GM19025 (cell line): ENCODE measurements around the gene R3HDM4.
"Not testable (repeated sequence)": the region's sequence is repeated elsewhere in the genome, so short reads cannot be mapped to it uniquely, and the experiment has no call there.

Experiments used
- ATAC-seq: cut with Tn5 transposase; IDR thresholded peaks from one replicate; pipeline ENCODE4 v1.9.1; 2021; ENCODE audit warnings: mild to moderate bottlenecking, low read depth, moderate library complexity; ENCODE audit not compliant: unreplicated experiment

R3HDM4 gene

DNA sequence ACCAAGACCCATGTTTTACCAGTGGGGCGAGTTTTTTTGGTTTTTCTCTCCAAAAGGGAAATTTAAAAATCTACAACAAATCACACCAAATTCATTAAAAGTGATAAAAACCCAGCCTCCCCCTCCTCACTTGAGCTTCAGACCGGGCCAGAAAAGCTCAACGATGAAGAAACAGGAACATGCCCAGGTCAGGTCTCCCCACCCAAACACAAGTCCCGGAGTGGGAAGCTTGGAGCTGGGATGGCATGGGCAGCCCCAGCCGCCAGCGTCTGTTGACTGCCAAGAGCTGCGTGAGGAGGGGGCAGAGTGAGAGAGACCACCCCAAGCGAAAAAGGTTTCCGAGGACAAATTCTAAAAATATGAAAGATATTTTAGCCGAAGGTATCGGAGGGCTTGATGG, 16.0 kb downstream of the R3HDM4 start:
- no peak for ATAC-seq

DNA sequence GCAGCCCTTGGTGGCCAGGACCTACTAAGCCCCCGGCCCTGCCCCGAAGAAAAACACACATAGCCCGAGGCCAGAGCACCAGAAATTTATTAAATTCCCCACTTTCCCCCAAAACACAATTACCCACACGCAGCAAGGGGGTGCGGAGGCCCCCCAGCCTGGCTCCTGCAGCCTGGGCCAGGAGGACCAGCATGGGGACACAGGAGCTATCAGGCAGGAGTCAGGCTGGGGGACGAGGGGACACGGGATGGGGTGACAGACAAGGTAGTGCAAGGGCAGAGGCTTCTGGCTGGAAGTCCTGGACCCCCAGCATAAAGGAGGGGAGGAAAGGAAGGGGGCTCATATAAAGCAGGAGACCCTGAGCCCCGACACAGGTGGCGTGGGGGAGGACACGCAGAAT, 16.6 kb downstream of the R3HDM4 start:
- no peak for ATAC-seq

DNA sequence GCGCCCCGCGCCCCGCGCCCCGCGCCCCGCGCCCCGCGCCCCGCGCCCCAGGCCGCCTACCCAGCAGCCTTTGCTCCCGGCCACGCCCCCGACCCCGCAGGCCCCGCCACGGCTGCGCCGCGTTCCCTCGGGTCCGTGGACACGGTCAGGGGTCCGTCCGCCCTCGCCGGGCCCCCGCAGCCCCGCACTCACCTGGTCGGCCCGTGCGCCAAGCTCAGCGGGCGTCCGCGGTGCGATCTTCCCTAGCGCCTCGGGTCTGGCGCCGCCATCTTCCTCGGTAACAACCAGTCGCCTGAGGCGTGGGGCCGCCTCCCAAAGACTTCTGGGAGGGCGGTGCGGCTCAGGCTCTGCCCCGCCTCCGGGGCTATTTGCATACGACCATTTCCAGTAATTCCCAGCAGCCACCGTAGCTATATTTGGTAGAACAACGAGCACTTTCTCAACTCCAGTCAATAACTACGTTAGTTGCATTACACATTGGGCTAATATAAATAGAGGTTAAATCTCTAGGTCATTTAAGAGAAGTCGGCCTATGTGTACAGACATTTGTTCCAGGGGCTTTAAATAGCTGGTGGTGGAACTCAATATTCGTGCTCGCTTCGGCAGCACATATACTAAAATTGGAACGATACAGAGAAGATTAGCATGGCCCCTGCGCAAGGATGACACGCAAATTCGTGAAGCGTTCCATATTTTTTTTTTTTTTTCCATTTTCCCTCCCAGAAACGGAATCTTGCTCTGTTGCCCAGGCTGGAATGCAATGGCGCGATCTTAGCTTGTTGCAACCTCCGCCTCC, 19.9 kb downstream of the R3HDM4 start, which contains the start of the genes MED16 and RNU6-9:
Gene MED16 (minus strand): TSS at position 294 of the 796 bp plus-strand sequence. CDS start 2,056 bp downstream, outside the sequence.
Gene RNU6-9 (plus strand): TSS at position 591 of the 796 bp plus-strand sequence.
- peak; percentile 86 for ATAC-seq

DNA sequence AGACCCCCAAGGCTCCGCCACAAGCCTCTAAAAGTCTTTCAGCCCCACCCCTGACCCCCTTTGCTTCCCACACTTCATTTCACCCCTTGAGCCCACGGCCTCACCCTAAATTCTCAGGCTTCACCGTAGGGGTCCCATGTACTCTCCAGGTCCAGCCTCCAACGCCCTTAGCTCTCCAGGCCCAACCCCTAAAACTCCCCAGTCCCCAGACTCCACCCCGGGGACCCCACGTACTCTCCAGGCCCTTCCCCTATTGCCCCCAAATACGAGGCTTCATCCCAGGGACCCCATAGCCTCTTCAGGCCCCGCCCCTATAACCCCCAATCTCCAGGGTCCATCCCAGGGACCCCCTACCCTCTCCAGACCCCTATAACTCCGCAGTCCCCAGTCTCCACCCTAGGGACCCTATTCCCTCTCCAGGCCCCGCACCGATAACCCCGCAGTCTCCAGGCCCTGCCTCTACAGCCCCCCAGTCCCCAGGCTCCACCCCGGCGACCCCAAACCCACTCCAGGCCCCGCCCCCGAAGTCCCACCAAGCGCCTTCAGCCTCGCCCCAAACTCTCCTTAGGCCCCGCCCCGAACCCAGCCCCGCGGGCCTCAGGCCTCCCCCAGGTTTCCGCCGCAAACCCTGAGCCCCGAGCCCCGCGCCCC, 20.7 kb downstream of the R3HDM4 start:
- ATAC-seq = no peak

DNA sequence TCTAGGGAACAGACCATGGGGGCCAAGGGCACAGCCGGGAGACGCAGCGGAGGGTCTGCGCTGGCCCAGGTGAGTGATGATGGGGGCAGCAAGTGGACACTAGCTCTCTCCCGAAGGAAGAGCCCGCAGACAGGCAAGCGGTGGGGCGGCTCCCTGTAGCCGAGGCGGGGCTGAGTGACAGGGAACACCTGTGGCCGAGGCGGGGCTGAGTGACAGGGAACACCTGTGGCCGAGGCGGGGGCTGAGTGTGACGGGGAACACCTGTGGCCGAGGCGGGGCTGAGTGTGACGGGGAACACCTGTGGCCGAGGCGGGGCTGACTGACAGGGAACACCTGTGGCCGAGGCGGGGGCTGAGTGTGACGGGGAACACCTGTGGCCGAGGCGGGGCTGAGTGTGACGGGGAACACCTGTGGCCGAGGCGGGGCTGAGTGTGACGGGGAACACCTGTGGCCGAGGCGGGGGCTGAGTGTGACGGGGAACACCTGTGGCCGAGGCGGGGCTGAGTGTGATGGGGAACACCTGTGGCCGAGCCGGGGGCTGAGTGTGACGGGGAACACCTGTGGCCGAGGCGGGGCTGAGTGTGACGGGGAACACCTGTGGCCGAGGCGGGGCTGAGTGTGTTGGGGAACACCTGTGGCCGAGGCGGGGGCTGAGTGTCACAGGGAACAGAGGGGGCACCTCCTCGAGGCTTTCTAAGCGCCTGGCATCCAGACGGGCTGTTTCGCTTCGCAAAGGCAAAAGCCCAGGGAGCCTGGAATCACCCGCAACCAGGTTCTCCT, 21.4 kb downstream of the R3HDM4 start:
- ATAC-seq = not testable (repeated sequence)

DNA sequence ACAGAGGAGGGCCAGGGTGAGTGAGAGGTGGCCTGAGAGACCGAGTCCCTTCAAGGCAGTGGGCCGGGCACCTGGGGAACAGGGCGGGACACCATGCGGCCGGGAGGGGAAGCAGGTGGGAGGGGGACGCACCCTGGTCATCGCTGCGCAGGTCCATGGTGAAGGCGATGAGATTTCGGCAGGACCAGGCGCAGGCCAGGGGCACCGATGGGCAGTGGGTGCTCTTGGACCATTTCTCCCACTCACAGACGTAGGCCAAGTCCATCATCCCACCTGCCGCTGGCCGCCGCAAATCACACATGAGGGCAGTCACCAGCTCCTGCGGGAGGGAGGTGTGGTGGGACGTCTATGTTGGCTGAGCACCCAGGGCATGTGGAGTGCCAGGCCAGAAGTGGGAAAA, 22.2 kb downstream of the R3HDM4 start:
- ATAC-seq = no peak

DNA sequence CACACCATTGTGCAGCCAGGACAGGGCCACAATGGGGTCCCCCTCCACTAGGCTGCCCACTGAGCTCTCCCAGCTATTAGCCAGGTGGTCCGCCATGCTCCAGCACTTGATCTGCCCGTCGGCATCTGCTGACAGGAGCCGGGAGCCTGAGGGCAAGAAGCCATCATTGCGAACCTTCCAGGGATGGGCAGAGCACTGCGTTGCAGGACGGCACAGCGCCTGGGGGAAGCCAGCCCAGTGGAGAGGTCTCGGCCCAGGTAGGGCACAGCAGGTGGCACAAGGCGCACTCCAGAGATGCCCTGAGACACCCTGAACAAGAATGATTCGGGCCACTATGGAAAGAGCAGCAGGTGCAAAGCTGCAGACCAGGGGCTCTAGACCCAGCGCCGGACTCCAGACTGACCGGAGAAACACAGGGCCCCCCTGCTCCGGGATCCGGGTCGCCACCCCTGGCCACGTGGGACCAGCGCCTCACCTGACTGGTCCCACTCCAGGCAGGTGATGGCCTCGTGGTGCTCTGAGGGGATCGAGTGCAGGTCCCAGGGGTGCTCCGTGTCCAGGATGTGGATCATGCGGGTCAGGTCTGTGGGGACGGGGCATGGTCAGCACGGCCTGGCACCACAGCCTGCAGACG, 23.2 kb downstream of the R3HDM4 start:
- ATAC-seq = no peak

DNA sequence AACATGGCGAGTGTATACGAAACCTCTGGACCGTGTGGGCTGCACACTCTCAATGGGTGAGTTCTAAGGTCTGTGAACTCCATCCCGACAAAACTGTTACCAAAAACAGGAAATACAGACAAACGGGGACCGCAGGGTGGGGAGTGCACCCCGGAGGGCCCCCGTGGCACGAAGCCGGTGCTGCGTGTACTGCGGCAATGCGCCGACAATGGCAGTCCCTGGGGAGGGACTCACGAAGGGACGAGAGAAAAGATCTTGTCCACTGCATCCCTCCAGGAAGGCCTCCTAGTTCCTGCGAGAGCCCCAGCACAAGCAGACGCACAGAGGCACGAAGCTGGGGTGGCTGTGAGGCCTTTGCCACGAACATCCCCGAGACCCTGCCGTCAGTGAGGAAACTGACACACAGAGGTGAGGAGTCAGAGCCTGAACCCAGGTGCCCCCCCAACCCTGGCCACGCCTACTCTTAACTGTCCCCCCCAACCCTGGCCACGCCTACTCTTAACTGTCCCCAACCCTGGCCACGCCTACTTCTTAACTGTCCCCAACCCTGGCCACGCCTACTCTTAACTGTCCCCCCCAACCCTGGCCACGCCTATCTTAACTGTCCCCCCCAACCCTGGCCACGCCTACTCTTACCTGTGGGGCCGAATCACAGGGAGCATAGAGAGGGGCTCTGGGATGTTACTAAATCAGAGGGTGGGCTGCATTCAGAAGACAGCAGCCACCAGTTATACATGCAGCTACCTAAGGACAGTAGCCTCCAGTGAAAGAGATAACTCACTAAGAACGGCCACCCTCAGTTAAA, 24.2 kb downstream of the R3HDM4 start:
- no peak for ATAC-seq

DNA sequence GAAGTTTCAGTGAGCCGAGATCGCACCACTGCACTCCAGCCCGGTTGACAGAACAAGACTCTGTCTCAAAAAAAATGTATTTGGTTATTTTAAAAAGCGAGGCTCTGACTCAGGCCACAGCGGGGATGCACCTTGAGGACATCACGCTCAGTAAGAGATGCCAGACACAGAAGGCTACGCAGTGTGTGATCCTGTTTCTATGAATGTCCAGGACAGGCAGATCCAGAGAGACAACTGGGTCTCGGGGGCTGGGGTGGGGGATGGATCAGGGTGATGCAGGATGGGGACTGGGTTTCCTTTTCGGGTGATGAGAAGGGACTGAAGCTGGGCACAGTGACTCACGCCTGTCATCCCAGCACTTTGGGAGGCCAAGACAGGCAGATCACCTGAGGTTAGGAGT, 25.4 kb downstream of the R3HDM4 start:
- no peak for ATAC-seq

DNA sequence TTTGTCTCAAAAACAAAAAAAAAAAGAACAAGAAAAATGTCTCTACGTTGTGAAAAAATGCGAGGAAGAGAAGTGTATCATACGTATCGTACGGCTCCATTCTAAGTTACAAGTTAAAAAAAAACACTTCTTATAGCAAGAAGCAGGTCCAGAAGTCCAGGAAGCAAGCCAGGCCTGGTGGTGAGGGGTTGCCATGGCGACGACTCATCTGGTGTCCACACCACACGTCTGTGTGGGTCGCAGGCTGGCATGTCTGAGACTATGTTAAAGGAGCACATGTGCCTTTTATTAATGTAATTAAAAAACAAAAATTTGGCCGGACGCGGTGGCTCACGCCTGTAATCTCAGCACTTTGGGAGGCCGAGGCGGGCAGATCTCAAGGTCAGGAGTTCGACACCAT, 25.9 kb downstream of the R3HDM4 start:
- ATAC-seq = no peak

DNA sequence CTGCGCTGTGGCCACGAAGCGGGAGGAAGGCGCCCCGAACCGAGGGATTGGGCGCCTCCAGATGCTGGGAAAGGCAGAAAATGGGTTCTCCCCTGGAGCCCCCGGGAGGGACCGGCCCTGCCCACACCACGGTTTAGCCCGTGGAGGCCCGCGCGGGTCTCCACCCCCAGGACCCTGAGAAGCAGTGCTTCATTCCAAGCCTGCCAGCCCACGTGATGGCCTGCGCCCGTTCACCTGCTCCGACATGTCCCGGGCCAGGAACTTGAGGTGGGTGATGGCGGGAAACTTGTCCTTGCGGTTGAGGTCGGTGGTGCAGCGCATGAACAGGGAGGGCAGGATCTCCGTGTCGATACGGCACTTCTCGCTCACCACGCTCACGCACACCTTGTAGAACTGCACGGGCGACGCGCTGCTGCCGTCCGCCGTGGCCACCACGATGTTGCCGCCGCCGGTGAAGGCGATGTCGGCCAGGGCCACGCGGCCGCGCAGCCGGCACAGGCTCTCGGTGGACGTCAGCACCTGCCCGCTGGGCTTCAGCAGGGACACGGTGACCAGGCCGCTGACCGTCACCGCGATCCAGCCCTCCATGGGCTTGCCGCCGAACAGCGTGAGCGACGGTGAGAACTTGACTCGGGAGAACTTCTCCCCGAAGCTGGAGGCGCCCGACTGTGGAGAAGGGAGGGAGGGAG, 27.3 kb downstream of the R3HDM4 start:
- no peak for ATAC-seq

DNA sequence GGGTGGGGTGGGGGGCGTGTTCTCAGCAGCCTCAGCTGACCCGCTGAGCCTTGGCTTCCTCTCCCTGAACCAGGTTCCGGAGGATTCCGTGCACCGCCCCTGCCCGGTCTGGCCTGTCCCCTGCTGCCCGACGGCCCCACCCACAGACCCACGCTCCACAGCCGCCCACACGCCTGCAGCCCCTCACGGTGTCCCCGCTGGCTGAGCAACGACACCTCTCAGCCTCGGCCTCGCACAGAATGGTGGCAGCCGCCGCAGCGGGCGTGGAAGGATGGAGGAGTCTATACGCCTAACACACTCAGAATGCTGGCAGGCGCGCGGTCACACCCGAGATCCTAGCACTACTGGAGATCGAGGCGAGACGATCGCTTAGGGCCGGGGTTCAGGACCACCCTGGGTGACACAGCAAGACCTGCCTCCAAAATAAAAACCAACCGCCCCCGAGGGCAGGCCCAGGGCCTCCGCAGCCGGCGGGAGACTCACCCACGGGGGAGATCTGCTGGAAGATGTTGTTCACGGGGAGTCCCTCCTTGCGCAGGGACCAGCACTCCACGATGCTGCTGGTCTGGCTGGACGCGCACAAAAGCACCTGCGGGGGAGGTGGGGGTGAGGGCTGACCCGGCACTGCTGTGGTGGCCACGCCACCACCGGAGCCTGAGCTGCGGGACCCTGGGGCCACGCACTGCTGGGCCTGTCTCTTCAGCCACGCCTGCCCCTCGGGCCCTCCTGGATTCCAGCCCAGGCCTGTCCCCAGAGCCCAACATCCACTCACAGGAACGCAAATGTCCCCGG, 28.4 kb downstream of the R3HDM4 start:
- no peak for ATAC-seq

DNA sequence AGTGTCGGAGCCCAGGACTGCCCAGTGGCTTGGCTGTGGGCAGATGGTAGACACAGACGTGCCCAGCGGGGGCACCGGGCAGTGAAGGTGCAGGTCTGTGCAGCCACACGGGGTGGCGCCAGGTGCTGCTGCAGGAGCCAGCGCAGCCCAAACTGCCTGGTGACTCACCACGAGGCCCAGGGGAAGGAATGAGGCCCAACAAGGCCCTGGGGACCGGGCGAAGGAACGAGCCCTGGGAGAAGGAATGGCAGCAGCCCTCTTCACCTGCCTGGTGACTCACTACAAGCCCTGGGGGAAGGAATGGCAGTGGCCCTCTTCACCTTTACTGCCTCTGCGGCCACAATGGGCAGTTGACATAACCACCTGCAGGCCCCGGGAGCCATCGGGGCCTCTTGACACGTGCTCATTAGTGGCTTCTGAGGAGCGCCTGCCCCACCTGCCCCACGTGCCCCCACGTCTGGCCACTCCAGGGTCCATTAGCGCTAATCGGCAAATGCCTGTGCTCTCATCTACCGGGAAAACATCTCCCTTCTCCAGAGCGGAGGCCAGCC, 29.3 kb downstream of the R3HDM4 start:
- ATAC-seq = no peak

DNA sequence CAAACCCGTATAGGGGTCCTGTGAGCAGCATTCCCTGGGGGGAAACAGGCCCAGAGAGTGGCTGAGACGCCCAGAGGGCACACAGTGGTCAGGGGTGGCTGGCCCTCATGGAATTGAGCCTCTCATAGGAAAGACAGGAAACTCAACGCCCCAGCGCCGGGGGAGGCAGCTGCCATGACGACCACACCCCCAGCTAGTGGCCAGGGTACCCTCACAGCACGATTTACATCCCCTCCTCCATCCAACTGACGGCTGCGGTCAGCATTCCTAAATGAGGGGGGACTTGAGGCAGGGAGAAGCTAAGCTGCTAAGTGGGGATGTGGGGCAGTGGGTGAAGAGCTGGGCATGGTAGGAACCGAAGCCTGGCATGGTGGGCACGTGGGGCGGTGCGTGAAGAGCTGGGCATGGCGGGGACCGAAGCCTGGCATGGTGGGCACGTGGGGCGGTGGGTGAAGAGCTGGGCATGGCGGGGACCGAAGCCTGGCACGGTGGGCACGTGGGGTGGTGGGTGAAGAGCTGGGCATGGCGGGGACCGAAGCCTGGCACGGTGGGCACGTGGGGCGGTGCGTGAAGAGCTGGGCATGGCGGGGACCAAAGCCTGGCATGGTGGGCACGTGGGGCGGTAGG, 30.0 kb downstream of the R3HDM4 start:
- ATAC-seq = no peak

DNA sequence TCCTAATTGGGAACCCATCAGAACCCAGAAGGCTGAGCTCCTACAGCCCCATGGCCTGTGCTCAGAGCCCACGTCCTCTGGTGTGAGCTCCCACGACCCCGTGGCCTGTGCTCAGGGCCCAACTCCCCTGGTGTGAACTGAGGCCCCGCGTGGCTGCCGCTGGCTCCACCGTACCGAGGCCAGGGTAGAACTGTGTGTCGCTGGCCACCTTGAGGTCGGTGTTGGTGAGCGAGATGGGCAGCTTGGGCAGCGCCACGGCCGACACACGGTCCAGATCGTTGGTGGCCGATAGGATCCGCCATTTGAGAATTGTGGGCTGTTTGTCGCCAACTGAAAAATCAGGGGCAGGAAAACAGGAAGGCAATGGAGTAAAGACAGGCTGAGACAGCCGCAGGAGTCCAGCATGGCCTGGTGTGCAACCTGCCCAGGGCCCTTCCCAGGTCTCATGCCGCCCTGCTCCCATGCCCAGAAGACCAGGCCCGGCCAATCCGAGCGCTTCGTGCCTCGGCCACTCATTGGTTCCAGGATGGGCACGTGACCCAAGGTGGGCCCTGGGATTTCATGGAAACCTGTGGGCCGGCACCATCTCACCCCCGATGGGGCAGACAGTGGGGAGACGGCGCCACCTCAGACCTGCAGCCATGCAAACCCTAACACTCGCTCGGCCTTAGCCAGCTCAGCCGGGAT, 31.5 kb downstream of the R3HDM4 start:
- no peak for ATAC-seq

DNA sequence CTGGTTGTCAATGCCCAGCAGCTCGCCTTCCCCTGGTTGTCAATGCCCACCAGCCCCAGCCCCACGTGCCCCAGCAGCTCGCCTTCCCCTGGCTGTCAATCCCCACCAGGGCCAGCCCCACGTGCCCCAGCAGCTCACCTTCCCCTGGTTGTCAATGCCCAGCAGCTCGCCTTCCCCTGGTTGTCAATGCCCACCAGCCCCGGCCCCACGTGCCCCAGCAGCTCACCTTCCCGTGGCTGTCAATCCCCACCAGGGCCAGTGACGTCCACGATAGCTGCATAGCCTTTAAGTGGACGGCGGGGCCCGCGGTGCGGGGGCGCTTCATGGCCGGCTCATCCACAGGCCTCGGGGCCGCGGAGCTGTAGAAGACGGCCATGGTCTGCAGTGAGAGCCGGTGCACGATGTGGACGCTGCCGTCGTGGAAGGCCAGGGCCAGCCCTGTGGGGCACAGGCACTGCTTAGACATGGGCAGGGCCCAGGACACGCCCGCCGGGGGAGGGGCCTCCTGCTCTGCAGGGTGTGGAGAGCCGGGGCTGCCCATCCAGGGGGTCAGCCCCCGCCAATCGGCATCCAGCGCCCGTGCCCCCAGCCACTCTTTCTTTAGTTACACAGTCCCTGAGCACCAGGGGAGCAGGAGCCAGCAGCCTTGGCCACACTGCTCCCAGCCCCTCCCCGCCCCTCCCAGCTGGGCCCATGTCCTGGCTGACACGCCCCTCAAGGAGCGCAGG, 33.1 kb downstream of the R3HDM4 start:
- no peak for ATAC-seq
